Camera-type eye (tissue), 1 donor: ENCODE results near the gene AMER1. TPM values are rescaled to one million over a fixed set of nuclear protein-coding genes. Genes with fewer than 3 reads are reported as not detected.

Experiments
- total RNA-seq: library from RNA; depleted of rRNA; stranded (reverse); fragments of >200 nt; gene quantifications from one replicate; pipeline ENCODE4 v1.2.3, GENCODE V29; 2014

AMER1 gene
- 9.8 TPM for total RNA-seq

DNA sequence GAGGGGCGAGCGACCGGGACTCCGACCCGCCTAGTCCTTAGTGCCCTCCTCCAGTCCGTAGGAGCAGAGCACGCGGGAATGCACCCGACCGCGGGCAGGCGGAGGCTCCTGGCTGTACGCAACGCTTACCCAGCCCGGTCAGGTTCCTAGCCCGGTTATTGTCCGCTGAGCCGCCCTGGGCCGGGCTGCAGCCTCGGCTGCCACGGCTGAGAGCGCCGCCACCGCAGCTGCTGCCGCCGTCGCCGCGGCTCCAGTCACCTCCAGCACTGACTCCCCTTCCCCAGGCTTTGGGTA lies at the start of gene AMER1:
TSS of gene AMER1 (minus strand) at position 268 of the 294 bp plus-strand sequence. CDS start 12,422 bp downstream, outside the sequence.

DNA sequence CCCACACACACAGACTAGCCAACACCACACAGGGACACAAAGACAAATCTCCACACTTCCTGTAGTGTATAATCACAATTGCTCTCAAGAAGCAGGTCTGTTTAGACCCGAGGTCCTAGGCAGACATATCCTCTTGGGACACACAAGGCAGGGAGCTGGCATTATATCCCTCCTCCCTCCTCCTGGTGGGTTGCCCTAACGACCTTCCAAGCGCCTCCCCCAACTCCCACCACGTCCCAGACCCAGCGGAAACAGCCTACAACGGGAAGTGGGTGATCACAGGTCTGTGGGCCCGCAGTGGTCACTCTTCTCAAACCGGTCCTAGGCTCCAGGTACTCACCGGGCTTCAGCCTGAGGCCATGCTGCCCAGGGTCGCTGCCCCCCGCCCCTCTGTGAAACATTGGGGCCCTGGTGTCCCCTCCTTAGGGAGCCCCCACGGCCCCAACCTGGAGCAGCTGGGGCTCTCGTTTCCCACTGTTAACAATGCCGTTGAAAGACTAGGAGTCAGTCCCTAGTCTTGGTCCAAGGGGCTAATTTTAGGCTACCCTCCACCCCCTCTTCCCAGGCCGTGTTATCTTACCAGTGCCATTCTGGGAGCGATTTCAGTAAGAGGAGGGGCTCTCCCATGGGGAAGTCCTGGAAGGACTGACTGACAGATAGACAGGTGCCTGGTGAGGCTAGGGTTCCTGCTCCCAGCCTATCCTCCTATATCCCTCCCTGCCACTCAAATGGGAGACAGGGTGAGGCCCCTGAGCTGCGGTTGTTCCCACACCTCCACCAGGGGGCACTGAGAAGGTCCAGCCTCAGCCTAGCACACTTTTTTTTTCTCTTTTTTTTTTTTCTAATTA lies 24.8 kb upstream of the AMER1 start, which contains the start of gene ASB12:
TSS of gene ASB12 (minus strand) at position 485 of the 848 bp plus-strand sequence. CDS start 4,957 bp downstream, outside the sequence.

Other genes starting within 250 kb of the AMER1 start
- gene ASB12, start 24.9 kb upstream of the AMER1 start, total RNA-seq = 0.38 TPM
- gene MTMR8, start 189.7 kb upstream of the AMER1 start, total RNA-seq = 9.2 TPM